Measurements from ENCODE around the gene FAM20C. TPM values are rescaled to one million over a fixed set of nuclear protein-coding genes. Genes with fewer than 3 reads are reported as not detected.
A peak's percentile ranks its signal among the peaks of the same experiment; 100 is the strongest.

FAM20C gene
- total RNA-seq, 3 donors from 2014 or later (not counting 1 experiment from before 2014, with no cell fraction given), result 1.2 to 8.6 (median 3.9) TPM

DNA sequence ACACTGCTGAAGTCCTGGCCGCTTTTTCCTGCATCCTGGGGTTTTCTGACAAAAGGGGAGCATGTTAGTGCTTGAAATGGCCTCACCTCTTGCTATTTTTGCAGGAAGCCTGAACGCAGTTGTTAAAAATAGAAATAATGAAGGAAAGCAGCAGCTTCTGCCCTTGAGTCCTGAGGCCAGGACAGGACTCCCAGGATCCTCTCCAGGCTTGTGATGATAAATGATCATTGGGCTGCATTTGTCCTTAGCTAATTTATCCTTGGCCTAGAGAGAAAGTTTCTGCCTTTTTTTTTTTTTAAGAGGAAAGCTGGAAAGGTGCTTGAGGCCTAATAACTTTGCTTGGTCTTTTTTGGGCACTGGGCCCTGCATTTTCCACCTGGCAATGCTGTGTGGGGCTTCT lies 17.7 kb upstream of the FAM20C start:
- Mint-ChIP-seq H3K4me3 (no peak overlapping the region), H3K27ac (no peak overlapping the region), H3K27me3 (ENCODE audit: low read depth in 2 of 2) (peaks cover 0 to 2% of the 10 kb centered on the region in 2 donors), H3K9me3 (no peaks in the 10 kb centered on the region), H3K36me3 (no peaks in the 10 kb centered on the region), H3K4me1 (no peaks in the 10 kb centered on the region)
- no peaks in the 10 kb centered on the region for H3K4me1 ChIP-seq (ENCODE audit: control insufficient read depth, insufficient read depth, low read length)
- TF ChIP-seq, protein P1, sequence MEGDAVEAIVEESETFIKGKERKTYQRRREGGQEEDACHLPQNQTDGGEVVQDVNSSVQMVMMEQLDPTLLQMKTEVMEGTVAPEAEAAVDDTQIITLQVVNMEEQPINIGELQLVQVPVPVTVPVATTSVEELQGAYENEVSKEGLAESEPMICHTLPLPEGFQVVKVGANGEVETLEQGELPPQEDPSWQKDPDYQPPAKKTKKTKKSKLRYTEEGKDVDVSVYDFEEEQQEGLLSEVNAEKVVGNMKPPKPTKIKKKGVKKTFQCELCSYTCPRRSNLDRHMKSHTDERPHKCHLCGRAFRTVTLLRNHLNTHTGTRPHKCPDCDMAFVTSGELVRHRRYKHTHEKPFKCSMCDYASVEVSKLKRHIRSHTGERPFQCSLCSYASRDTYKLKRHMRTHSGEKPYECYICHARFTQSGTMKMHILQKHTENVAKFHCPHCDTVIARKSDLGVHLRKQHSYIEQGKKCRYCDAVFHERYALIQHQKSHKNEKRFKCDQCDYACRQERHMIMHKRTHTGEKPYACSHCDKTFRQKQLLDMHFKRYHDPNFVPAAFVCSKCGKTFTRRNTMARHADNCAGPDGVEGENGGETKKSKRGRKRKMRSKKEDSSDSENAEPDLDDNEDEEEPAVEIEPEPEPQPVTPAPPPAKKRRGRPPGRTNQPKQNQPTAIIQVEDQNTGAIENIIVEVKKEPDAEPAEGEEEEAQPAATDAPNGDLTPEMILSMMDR (IDR thresholded peaks at IDR 0.05), result no peak
- no peak overlapping the region for H3K27ac ChIP-seq (ENCODE audit: low read length)
- H3K4me3 ChIP-seq (ENCODE audit: low read length), result no peak overlapping the region
- intact Hi-C loops (cut with micrococcal nuclease), result no loop called here
- H3K27me3 ChIP-seq (ENCODE audit: control insufficient read depth, insufficient read depth, low read length), result no peaks in the 10 kb centered on the region
- no peaks in the 10 kb centered on the region for H3K9me3 ChIP-seq (ENCODE audit: control insufficient read depth, insufficient read depth, low read length)
- 67% methylated on average over 2 of the region's 2 CpGs for WGBS (ENCODE audit: insufficient coverage)
- DNase-seq (no peak), ATAC-seq (no peak)
- no peaks in the 10 kb centered on the region for H3K36me3 ChIP-seq (ENCODE audit: control insufficient read depth, insufficient read depth, low read length)

- Mint-ChIP-seq H3K36me3 (no peaks in the 10 kb centered on the region), H3K4me1 (no peaks in the 10 kb centered on the region), H3K4me3 (no peak overlapping the region), H3K9me3 (no peaks in the 10 kb centered on the region), H3K27ac (no peak overlapping the region), H3K27me3 (ENCODE audit: low read depth in 2 of 2) (no peaks in the 10 kb centered on the region)
- DNase-seq (no peak), ATAC-seq (peak in 1 of 3 donors; percentile 33)
- WGBS (ENCODE audit: insufficient coverage), result 95% methylated on average over 11 of the region's 11 CpGs
- Histone ChIP-seq H3K36me3 (ENCODE audit: control insufficient read depth, insufficient read depth, low read length) (no peaks in the 10 kb centered on the region), H3K9me3 (ENCODE audit: control insufficient read depth, insufficient read depth, low read length) (no peaks in the 10 kb centered on the region), H3K4me3 (ENCODE audit: low read length) (no peak overlapping the region), H3K27me3 (ENCODE audit: control insufficient read depth, insufficient read depth, low read length) (no peaks in the 10 kb centered on the region), H3K27ac (ENCODE audit: low read length) (no peak overlapping the region), H3K4me1 (ENCODE audit: control insufficient read depth, insufficient read depth, low read length) (no peaks in the 10 kb centered on the region)
- TF ChIP-seq, protein P1 (IDR thresholded peaks at IDR 0.05), result no peak
- intact Hi-C loops (cut with micrococcal nuclease), result no loop called here
Measured at GRCh38 chr7:175955-176354, 16.4 kb upstream of the FAM20C start.

DNA sequence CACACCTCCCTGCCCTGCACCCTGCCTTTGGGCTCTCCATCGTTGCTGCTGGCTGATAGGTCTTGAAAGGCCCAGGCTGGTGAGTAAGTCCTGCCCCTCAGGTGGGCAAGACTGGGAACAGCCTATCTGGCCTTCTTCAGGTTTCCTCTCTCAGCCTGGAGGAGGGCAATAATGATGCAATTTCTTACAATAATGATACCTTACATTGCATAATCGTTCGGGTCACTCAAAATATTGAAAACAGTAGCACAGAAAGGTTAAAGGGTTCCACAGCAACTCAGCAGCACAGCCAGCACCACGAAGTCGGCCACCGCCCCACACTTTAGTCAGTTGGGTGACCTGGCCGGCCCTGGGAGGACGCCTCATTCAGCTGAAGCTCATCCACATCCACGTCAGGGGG lies 16.0 kb upstream of the FAM20C start:
- Mint-ChIP-seq H3K9me3 (no peaks in the 10 kb centered on the region), H3K4me1 (no peaks in the 10 kb centered on the region), H3K36me3 (no peaks in the 10 kb centered on the region), H3K27ac (no peak overlapping the region), H3K27me3 (ENCODE audit: low read depth in 2 of 2) (no peaks in the 10 kb centered on the region), H3K4me3 (no peak overlapping the region)
- Histone ChIP-seq H3K27me3 (ENCODE audit: control insufficient read depth, insufficient read depth, low read length) (no peaks in the 10 kb centered on the region), H3K4me3 (ENCODE audit: low read length) (no peak overlapping the region), H3K9me3 (ENCODE audit: control insufficient read depth, insufficient read depth, low read length) (no peaks in the 10 kb centered on the region), H3K27ac (ENCODE audit: low read length) (no peak overlapping the region), H3K36me3 (ENCODE audit: control insufficient read depth, insufficient read depth, low read length) (no peaks in the 10 kb centered on the region), H3K4me1 (ENCODE audit: control insufficient read depth, insufficient read depth, low read length) (no peaks in the 10 kb centered on the region)
- WGBS (ENCODE audit: insufficient coverage), result 85% methylated on average over 9 of the region's 9 CpGs
- intact Hi-C loops (cut with micrococcal nuclease), result no loop called here
- TF ChIP-seq, protein P1 (IDR thresholded peaks at IDR 0.05), result no peak
- DNase-seq (no peak), ATAC-seq (no peak)

GRCh38 chr7:176786-177459 lies 15.4 kb upstream of the FAM20C start:
- Histone ChIP-seq H3K4me1 (ENCODE audit: control insufficient read depth, insufficient read depth, low read length) (no peaks in the 10 kb centered on the region), H3K9me3 (ENCODE audit: control insufficient read depth, insufficient read depth, low read length) (no peaks in the 10 kb centered on the region), H3K4me3 (ENCODE audit: low read length) (no peak overlapping the region), H3K27me3 (ENCODE audit: control insufficient read depth, insufficient read depth, low read length) (no peaks in the 10 kb centered on the region), H3K27ac (ENCODE audit: low read length) (no peak overlapping the region), H3K36me3 (ENCODE audit: control insufficient read depth, insufficient read depth, low read length) (no peaks in the 10 kb centered on the region)
- TF ChIP-seq, protein P1 (IDR thresholded peaks at IDR 0.05), result no peak
- Mint-ChIP-seq H3K27ac (no peak overlapping the region), H3K36me3 (no peaks in the 10 kb centered on the region), H3K27me3 (ENCODE audit: low read depth in 2 of 2) (no peaks in the 10 kb centered on the region), H3K4me1 (no peaks in the 10 kb centered on the region), H3K4me3 (no peak overlapping the region), H3K9me3 (no peaks in the 10 kb centered on the region)
- intact Hi-C loops (cut with micrococcal nuclease), result no loop called here
- no peak for DNase-seq
- no peak for ATAC-seq
- 89% methylated on average over 21 of the region's 21 CpGs for WGBS (ENCODE audit: insufficient coverage)

All from natural killer cell (primary cell).